ENCODE measurements around the gene RPL15.
A peak's percentile ranks its signal among the peaks of the same experiment; 100 is the strongest.

The RPL15 gene

GRCh38 chr3:23944007-23944783, 27.3 kb downstream of the RPL15 start:
- Histone ChIP-seq H3K9me3 (ENCODE audit: insufficient read depth, low read length) (no peaks in the 10 kb centered on the region), H3K36me3 (ENCODE audit: low read length) (no peaks in the 10 kb centered on the region), H3K9ac (ENCODE audit: low read length) (peak overlapping the region; percentile 79), H3F3A (ENCODE audit: insufficient read depth) (peaks cover 19% of the 10 kb centered on the region), H3K27me3 (ENCODE audit: low read length) (no peaks in the 10 kb centered on the region), H3K9me2 (replicated peaks; ENCODE audit: insufficient read depth, low read length) (no peaks in the 10 kb centered on the region), H2AFZ (ENCODE audit: low read depth, low read length, severe bottlenecking) (no peak overlapping the region), H3K4me3 (ENCODE audit: insufficient read depth, low read length, poor library complexity, severe bottlenecking) (peak overlapping the region; percentile 90), H3K27ac (ENCODE audit: low read depth, low read length) (no peak overlapping the region), H4K20me1 (ENCODE audit: low read depth, low read length) (no peaks in the 10 kb centered on the region), H3K79me2 (ENCODE audit: insufficient read depth, low read length) (no peaks in the 10 kb centered on the region), H3K4me2 (ENCODE audit: low read depth, low read length, poor library complexity, severe bottlenecking) (peak overlapping the region; percentile 90)
- TF ChIP-seq EZH2phosphoT487 (conservative IDR thresholded peaks at IDR 0.05; ENCODE audit: low read length) (no peak), CTCF (IDR thresholded peaks at IDR 0.05; ENCODE audit: insufficient read depth, low read length, poor library complexity, severe bottlenecking) (no peak)

GRCh38 chr3:23944861-23945662, 28.1 kb downstream of the RPL15 start, which contains the start of gene NR1D2:
NR1D2 (plus strand) TSS chr3:23945286; CDS start chr3:23945579, 293 bp downstream.
- Histone ChIP-seq H4K20me1 (ENCODE audit: low read depth, low read length) (no peaks in the 10 kb centered on the region), H3K4me2 (ENCODE audit: low read depth, low read length, poor library complexity, severe bottlenecking) (peak within 1 kb of the TSS; percentile 90), H3K27me3 (ENCODE audit: low read length) (no peaks in the 10 kb centered on the region), H3K9me2 (replicated peaks; ENCODE audit: insufficient read depth, low read length) (no peaks in the 10 kb centered on the region), H3K9ac (ENCODE audit: low read length) (peak within 1 kb of the TSS; percentile 79), H3K27ac (ENCODE audit: low read depth, low read length) (peak within 1 kb of the TSS; percentile 51; the same call in 1 of the 2 replicates), H3K36me3 (ENCODE audit: low read length) (no peaks in the 10 kb centered on the region), H3K4me3 (ENCODE audit: insufficient read depth, low read length, poor library complexity, severe bottlenecking) (peak within 1 kb of the TSS; percentile 90), H2AFZ (ENCODE audit: low read depth, low read length, severe bottlenecking) (peak within 1 kb of the TSS; percentile 98), H3K79me2 (ENCODE audit: insufficient read depth, low read length) (no peaks in the 10 kb centered on the region), H3F3A (ENCODE audit: insufficient read depth) (peaks cover 19% of the 10 kb centered on the region), H3K9me3 (ENCODE audit: insufficient read depth, low read length) (no peaks in the 10 kb centered on the region)
- TF ChIP-seq EZH2phosphoT487 (conservative IDR thresholded peaks at IDR 0.05; ENCODE audit: low read length) (no peak), CTCF (IDR thresholded peaks at IDR 0.05; ENCODE audit: insufficient read depth, low read length, poor library complexity, severe bottlenecking) (no peak)

- no peak for TF ChIP-seq EZH2phosphoT487 (conservative IDR thresholded peaks at IDR 0.05; ENCODE audit: low read length)
- no peak for TF ChIP-seq CTCF (IDR thresholded peaks at IDR 0.05; ENCODE audit: insufficient read depth, low read length, poor library complexity, severe bottlenecking)
- Histone ChIP-seq H3K9me3 (ENCODE audit: insufficient read depth, low read length) (no peaks in the 10 kb centered on the region), H3K27me3 (ENCODE audit: low read length) (no peaks in the 10 kb centered on the region), H3K79me2 (ENCODE audit: insufficient read depth, low read length) (no peaks in the 10 kb centered on the region), H3K36me3 (ENCODE audit: low read length) (no peaks in the 10 kb centered on the region), H3K27ac (ENCODE audit: low read depth, low read length) (no peak overlapping the region), H3F3A (ENCODE audit: insufficient read depth) (peaks cover 24% of the 10 kb centered on the region), H4K20me1 (ENCODE audit: low read depth, low read length) (no peaks in the 10 kb centered on the region), H3K4me2 (ENCODE audit: low read depth, low read length, poor library complexity, severe bottlenecking) (peak overlapping the region; percentile 46), H3K9ac (ENCODE audit: low read length) (peak overlapping the region; percentile 79), H2AFZ (ENCODE audit: low read depth, low read length, severe bottlenecking) (no peak overlapping the region), H3K9me2 (replicated peaks; ENCODE audit: insufficient read depth, low read length) (no peaks in the 10 kb centered on the region), H3K4me3 (ENCODE audit: insufficient read depth, low read length, poor library complexity, severe bottlenecking) (peak overlapping the region; percentile 90)
Measured at GRCh38 chr3:23945663-23945912, 28.7 kb downstream of the RPL15 start.

Measured in SU-DHL-6 (cell line).